ENCODE measurements around the gene CAPS.

Gene CAPS

DNA sequence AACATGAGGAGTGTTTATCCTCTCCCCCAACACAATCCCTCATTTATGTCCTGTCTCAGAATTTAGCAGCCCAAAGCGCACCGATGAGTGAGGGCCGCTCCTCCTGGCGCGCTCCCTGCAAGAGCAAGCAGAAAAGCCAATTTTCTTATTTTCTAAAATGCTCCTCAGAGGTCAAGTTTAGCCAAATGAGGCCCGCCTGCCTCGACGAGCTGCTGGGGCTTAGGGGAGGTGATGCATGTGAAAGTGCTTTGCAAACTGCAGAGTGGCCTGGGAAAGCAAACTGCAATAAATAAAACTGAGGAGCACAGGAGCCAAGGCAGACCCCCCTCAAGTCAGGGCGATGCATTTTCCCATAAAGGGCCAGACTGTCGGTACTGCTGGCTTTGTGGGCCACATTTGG lies 29.0 kb downstream of the CAPS start:
- TF ChIP-seq, protein P1, sequence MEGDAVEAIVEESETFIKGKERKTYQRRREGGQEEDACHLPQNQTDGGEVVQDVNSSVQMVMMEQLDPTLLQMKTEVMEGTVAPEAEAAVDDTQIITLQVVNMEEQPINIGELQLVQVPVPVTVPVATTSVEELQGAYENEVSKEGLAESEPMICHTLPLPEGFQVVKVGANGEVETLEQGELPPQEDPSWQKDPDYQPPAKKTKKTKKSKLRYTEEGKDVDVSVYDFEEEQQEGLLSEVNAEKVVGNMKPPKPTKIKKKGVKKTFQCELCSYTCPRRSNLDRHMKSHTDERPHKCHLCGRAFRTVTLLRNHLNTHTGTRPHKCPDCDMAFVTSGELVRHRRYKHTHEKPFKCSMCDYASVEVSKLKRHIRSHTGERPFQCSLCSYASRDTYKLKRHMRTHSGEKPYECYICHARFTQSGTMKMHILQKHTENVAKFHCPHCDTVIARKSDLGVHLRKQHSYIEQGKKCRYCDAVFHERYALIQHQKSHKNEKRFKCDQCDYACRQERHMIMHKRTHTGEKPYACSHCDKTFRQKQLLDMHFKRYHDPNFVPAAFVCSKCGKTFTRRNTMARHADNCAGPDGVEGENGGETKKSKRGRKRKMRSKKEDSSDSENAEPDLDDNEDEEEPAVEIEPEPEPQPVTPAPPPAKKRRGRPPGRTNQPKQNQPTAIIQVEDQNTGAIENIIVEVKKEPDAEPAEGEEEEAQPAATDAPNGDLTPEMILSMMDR (IDR thresholded peaks at IDR 0.05) = no peak
- Histone ChIP-seq H3K36me3 (peaks cover 44% of the 10 kb centered on the region), H3K9me3 (no peaks in the 10 kb centered on the region), H3K27me3 (no peaks in the 10 kb centered on the region), H3K27ac (no peak overlapping the region), H3K4me1 (ENCODE audit: control insufficient read depth in 1 of 2, insufficient read depth in 1 of 2, low read depth in 1 of 2, low read length in 1 of 2) (peaks cover 17 to 18% of the 10 kb centered on the region in 2 experiments), H3K4me3 (ENCODE audit: low read depth in 1 of 2, low read length in 1 of 2) (no peak overlapping the region)

DNA sequence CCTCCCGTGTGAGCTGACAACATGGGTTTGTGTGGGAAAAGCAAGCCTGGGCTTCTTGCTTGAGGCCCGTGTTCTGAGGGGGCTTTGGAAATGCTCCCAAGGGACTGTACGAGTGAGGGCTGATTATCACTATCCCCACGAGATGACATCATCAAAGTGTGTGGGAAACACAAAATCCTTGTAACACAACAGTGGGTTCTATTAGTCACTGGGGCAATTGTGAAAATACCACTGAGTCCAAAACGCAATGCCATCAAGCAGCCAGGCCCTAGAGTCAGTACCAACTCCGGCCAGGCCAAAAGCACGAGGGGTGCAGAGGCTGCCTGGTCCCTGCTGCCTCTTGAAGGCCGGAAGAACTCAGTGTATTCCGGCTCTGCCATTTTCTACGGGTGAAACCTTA lies 29.6 kb downstream of the CAPS start:
- TF ChIP-seq, protein P1 (IDR thresholded peaks at IDR 0.05) = no peak
- Histone ChIP-seq H3K27ac (no peak overlapping the region), H3K9me3 (no peaks in the 10 kb centered on the region), H3K27me3 (no peaks in the 10 kb centered on the region), H3K36me3 (peaks cover 39% of the 10 kb centered on the region), H3K4me3 (ENCODE audit: low read depth in 1 of 2, low read length in 1 of 2) (no peak overlapping the region), H3K4me1 (ENCODE audit: control insufficient read depth in 1 of 2, insufficient read depth in 1 of 2, low read depth in 1 of 2, low read length in 1 of 2) (peaks cover 19% of the 10 kb centered on the region in 2 experiments)

DNA sequence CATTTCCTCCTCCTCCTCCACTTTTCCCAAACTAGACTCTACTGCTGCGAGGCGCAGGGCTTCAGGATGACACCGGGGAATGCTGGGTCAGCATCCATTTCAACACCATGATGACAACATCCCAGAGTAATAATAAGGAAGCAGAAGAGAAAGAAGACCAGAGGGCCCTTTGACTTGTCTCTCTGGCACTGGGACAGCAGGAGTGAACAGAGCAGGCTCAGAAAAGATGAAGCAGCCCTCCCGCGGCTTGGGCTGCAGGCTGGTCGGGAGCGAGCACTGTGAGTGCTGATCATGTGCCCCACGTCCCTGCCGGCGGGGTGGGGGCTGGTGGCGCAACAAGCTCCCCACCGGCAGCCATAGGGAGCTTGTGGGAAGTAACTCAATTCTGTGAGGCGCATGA lies 33.4 kb downstream of the CAPS start:
- peaks cover 31 to 34% of the 10 kb centered on the region in 2 experiments for H3K4me1 ChIP-seq (ENCODE audit: control insufficient read depth in 1 of 2, insufficient read depth in 1 of 2, low read depth in 1 of 2, low read length in 1 of 2)
- TF ChIP-seq, protein P1 (IDR thresholded peaks at IDR 0.05) = no peak
- H3K36me3 ChIP-seq = peaks cover 21% of the 10 kb centered on the region
- peak overlapping the region; percentile 55 to 56 for H3K4me3 ChIP-seq (ENCODE audit: low read depth in 1 of 2, low read length in 1 of 2)
- H3K27me3 ChIP-seq = no peaks in the 10 kb centered on the region
- H3K27ac ChIP-seq = peak overlapping the region; percentile 96
- H3K9me3 ChIP-seq = no peaks in the 10 kb centered on the region

DNA sequence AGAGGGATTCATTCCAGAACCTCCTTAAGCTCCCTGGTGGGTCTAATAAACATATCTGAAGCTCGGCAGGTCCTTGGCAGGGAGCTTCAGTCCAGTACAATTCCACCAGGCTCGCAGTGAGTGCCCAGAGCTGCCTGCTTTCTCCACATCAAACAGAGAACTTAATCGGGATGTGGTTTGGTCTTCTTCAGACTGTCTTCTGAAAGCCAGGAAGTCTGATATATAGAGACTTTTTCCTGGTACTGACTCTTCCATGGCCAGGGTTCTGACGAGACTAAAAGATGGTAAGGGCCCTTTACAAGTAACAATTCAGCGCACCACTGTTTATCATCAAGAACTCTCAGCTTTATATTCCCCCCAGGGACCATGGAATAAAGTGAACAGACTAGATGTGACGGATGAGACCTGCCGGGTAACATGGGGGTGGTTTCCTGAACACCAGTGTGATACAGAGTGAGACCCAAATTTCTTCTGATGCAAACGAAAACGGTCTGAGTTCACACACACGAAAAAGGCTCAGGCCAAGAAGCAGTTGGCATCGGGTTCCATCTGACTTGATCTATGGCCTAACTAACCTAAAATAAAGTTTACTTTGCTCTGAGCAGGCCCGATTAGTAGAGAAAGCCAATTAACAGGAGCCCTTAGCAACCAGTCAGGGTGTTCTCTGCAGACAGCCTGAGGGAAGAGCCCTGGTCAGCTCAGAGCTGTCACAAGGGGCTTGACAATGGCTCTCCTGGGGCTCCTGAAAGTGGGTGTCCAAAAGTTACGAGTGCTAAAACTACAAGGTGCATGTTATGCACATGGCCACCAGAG lies 34.9 kb downstream of the CAPS start:
- no peaks in the 10 kb centered on the region for H3K9me3 ChIP-seq
- H3K27me3 ChIP-seq = no peaks in the 10 kb centered on the region
- H3K4me1 ChIP-seq (ENCODE audit: control insufficient read depth in 1 of 2, insufficient read depth in 1 of 2, low read depth in 1 of 2, low read length in 1 of 2) = peaks cover 44 to 46% of the 10 kb centered on the region in 2 experiments
- H3K4me3 ChIP-seq (ENCODE audit: low read depth in 1 of 2, low read length in 1 of 2) = no peak overlapping the region
- H3K36me3 ChIP-seq = peaks cover 12% of the 10 kb centered on the region
- H3K27ac ChIP-seq = peak overlapping the region; percentile 96
- TF ChIP-seq, protein P1 (IDR thresholded peaks at IDR 0.05) = no peak

DNA sequence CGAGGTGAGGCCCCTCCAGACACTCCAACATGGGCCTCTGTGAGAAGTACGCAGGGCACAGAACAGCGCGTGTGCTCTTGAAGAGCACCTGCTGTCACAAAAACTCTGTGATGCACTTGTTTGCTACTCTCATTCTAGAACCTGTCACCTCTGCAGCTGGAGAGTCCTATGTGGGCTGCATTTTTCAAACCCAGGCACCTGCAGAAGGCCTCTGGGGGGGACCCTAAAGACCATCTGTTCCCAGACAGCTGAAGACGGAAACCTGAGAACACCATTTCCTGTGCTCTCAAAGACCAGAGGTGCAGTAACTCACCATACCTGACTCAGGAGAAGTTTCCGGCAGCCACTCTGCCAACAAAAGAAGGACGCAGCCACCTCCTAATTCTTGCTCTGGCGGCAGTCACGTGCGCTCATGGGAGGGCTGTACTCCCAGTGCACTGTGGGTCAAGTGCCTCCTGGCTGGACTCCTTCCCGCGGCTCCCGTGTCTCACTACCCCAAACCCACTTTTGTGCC lies 35.8 kb downstream of the CAPS start:
- Histone ChIP-seq H3K4me1 (ENCODE audit: control insufficient read depth in 1 of 2, insufficient read depth in 1 of 2, low read depth in 1 of 2, low read length in 1 of 2) (peaks cover 44 to 52% of the 10 kb centered on the region in 2 experiments), H3K9me3 (no peaks in the 10 kb centered on the region), H3K4me3 (ENCODE audit: low read depth in 1 of 2, low read length in 1 of 2) (no peak overlapping the region), H3K27ac (no peak overlapping the region), H3K27me3 (no peaks in the 10 kb centered on the region), H3K36me3 (peaks cover 12% of the 10 kb centered on the region)
- TF ChIP-seq, protein P1 (IDR thresholded peaks at IDR 0.05) = no peak

Measured in neutrophil (primary cell).